Heart left ventricle (tissue), 16 donors: ENCODE results near the gene LRRC23. TPM values are rescaled to one million over a fixed set of nuclear protein-coding genes. Genes with fewer than 3 reads are reported as not detected.

Experiments used
- ATAC-seq, 4 donors: fragments of 200-7000 bp; cut with Tn5 transposase; one replicate each; pipeline ENCODE4 v1.9.1; 2020 to 2022; ENCODE audit warnings: moderate library complexity in 4 of 4, mild to moderate bottlenecking in 3 of 4, moderate number of reproducible peaks in 1 of 4
- DNase-seq, 5 donors: peaks; one replicate each; pipeline ENCODE4 v3.0.0-alpha.2; 2020
- H3K27ac ChIP-seq, 12 donors: fragments of 200-600 bp; sonication (generic) in 4 of 12; one replicate each; pipeline versions ENCODE4 v1.5.0 to v1.8.0; 2016 to 2022; ENCODE audit warnings: mild to moderate bottlenecking in 2 of 12
- H3K27me3 ChIP-seq, 9 donors: fragments of 200-600 bp; sonication (generic) in 2 of 9; one replicate each; pipeline versions ENCODE4 v1.5.1 to v1.8.0; 2016 to 2022; ENCODE audit warnings: mild to moderate bottlenecking in 3 of 9
- H3K36me3 ChIP-seq, 9 donors: fragments of 200-600 bp; sonication (generic) in 2 of 9; one replicate each; pipeline versions ENCODE4 v1.5.0 to v1.8.0; 2018 to 2022; ENCODE audit warnings: mild to moderate bottlenecking in 2 of 9
- H3K4me1 ChIP-seq, 12 donors: fragments of 200-600 bp; sonication (generic) in 4 of 12; one replicate each; pipeline versions ENCODE4 v1.5.0 to v1.8.0; 2016 to 2022; ENCODE audit warnings: mild to moderate bottlenecking in 3 of 12
- H3K4me3 ChIP-seq, 12 donors: fragments of 200-600 bp; sonication (generic) in 4 of 12; one replicate each; pipeline versions ENCODE4 v1.5.0 to v1.8.0; 2017 to 2022; ENCODE audit warnings: mild to moderate bottlenecking in 9 of 12, moderate library complexity in 4 of 12
- H3K9me3 ChIP-seq, 12 donors: fragments of 200-600 bp; sonication (generic) in 4 of 12; one replicate each; pipeline versions ENCODE4 v1.5.0 to v1.8.0; 2016 to 2022; ENCODE audit warnings: mild to moderate bottlenecking in 1 of 12
- CTCF ChIP-seq, 12 donors: fragments of 200-600 bp; sonication (generic) in 4 of 12; IDR thresholded peaks; one replicate each; pipeline versions ENCODE4 v1.5.0 to v1.8.0; 2018 to 2022; ENCODE audit warnings: antibody characterized with exemption in 12 of 12, mild to moderate bottlenecking in 5 of 12
- POLR2A ChIP-seq, 2 donors: fragments of 450-650 bp; IDR thresholded peaks; one replicate each; pipeline ENCODE4 v1.6.1; 2017; ENCODE audit warnings: antibody characterized with exemption in 2 of 2, mild to moderate bottlenecking in 2 of 2, moderate library complexity in 2 of 2
- WGBS, 4 donors: extraction: QIAGEN DNeasy Blood & Tissue Kit in 2 of 4; methylation state at CpG; one replicate each; pipeline versions ENCODE4 v1.1.5 to v1.1.7; 2013 to 2018; 5-methylcytosine and 5-hydroxymethylcytosine counted together
- intact Hi-C, 10 donors: fragments of 100-400 bp; cut with DNase I; formaldehyde crosslinking; loops; one replicate each; pipeline versions ENCODE4 v1.11.1 to v1.14.2; 2022
- polyA plus RNA-seq, 2 donors: library from polyadenylated mRNA; stranded (reverse); fragments of 200-250 nt; gene quantifications; one replicate each; pipeline ENCODE4 v1.2.3, GENCODE V29; 2013
- total RNA-seq, 9 donors: library from RNA; depleted of rRNA in 2 of 9; stranded (reverse); fragments of >200 nt in 2 of 9; fragmentation: NEBNext Ultra II Directional in 3 of 9; extraction: Animal tissue kit (Norgen Biotek cat#: 25700) in 3 of 9; gene quantifications; one replicate each; pipeline versions ENCODE4 v1.1.0 to v1.2.4, GENCODE V29; 2016 to 2023
- donor health status: ischemic (EF 13 %, LVEDD 7.1; RV severe dilation, severe dysfunction).
- donor health status: healthy with polysubstance abuse.
- donor health status: DM: no; HTN: yes; CAD: no.
- donor health status: DM: no; HTN: no; CAD: no.
- donor health status: ischemic (EF 25% LVEDD 6.9; RV normal size, moderate dysfunction).
- donor health status: ischemic (EF 25% LVEDD 5.7; RV mildly dilated, moderate dysfunction).
- donor health status: healthy.
- donor health status: DM: yes; HTN: yes; CAD: no.
- donor health status: ischemic (EF 35%, LVEDD 5.7; RV mildly dilated, moderate dysfunction).
- donor health status: nonischemic (EF 11% LVEDD 7.7; RV severe dilation, severe dysfunction).
- donor health status: DM: yes; HTN: yes; CAD: no.
- donor health status: PGD.
- donor health status: ischemic (EF 29% LVEDD 5.4; RV normal size, mild dysfunction).
- donor health status: nonischemic (EF 23%, LVEDD 6.1; RV moderate dilation, normal function).

Gene LRRC23
- total and polyA plus RNA-seq, 11 donors, result 8.2 to 15.3 (median 11.3) TPM

GRCh38 chr12:6912164-6912935 is 7.7 kb downstream of the LRRC23 start:
- DNase-seq (peak in 1 of 5 donors; percentile 16), ATAC-seq (no peak)
- H3K27ac ChIP-seq, result no peak overlapping the region
- H3K4me1 ChIP-seq, result peaks cover 0 to 19% (median 8%) of the 10 kb centered on the region in 12 donors
- peaks cover 0 to 9% (median 0%) of the 10 kb centered on the region in 9 donors for H3K36me3 ChIP-seq
- no peak for TF ChIP-seq POLR2A (IDR thresholded peaks at IDR 0.05)
- TF ChIP-seq CTCF (IDR thresholded peaks at IDR 0.05), result no peak
- H3K4me3 ChIP-seq, result no peak overlapping the region
- peaks cover 0 to 14% (median 0%) of the 10 kb centered on the region in 9 donors for H3K27me3 ChIP-seq
- intact Hi-C loops, result no loop called here
- no peaks in the 10 kb centered on the region for H3K9me3 ChIP-seq
- WGBS, 4 donors, result 88 to 92% (median 90%) methylated on average over 15 of the region's 15 CpGs

- intact Hi-C loops, result no loop called here
- peaks cover 0 to 12% (median 0%) of the 10 kb centered on the region in 9 donors for H3K36me3 ChIP-seq
- ATAC-seq (peak; percentile 73 to 92 (median 89)), DNase-seq (peak; percentile 75 to 87 (median 80))
- peaks cover 0 to 14% (median 0%) of the 10 kb centered on the region in 9 donors for H3K27me3 ChIP-seq
- H3K27ac ChIP-seq, result peak within 1 kb of the TSS in 11 of 12 donors; percentile 42 to 89 (median 60)
- peak within 1 kb of the TSS; percentile 52 to 84 (median 71) for H3K4me3 ChIP-seq
- TF ChIP-seq POLR2A (IDR thresholded peaks at IDR 0.05), result no peak
- no peak for TF ChIP-seq CTCF (IDR thresholded peaks at IDR 0.05)
- no peaks in the 10 kb centered on the region for H3K9me3 ChIP-seq
- peaks cover 0 to 19% (median 8%) of the 10 kb centered on the region in 12 donors for H3K4me1 ChIP-seq
- 0 to 2% (median 1%) methylated on average over 34 to 68 of the region's 68 CpGs for WGBS, 4 donors
Observed at GRCh38 chr12:6914246-6914946, 9.8 kb downstream of the LRRC23 start, which contains the start of gene ENO2. Gene ENO2, plus strand, starts transcription at chr12:6914580. Its CDS starts 1,253 bp downstream, at chr12:6915833.

- WGBS, 4 donors, result 24 to 39% (median 29%) methylated on average over 29 of the region's 29 CpGs
- intact Hi-C loops, result no loop called here
- Histone ChIP-seq H3K27me3 (peaks cover 0 to 14% (median 0%) of the 10 kb centered on the region in 9 donors), H3K27ac (peak overlapping the region in 9 of 12 donors; percentile 43 to 89 (median 64)), H3K4me3 (peak overlapping the region; percentile 52 to 84 (median 71)), H3K36me3 (peaks cover 0 to 12% (median 0%) of the 10 kb centered on the region in 9 donors), H3K4me1 (peaks cover 0 to 19% (median 8%) of the 10 kb centered on the region in 12 donors), H3K9me3 (no peaks in the 10 kb centered on the region)
- peak in 1 of 4 donors; percentile 5 for ATAC-seq
- TF ChIP-seq POLR2A (IDR thresholded peaks at IDR 0.05), result no peak
- no peak for TF ChIP-seq CTCF (IDR thresholded peaks at IDR 0.05)
- DNase-seq, result no peak
Observed at GRCh38 chr12:6914947-6915788, 10.5 kb downstream of the LRRC23 start.
